Posterior cingulate gyrus (tissue), 11 donors: ENCODE results near the gene KCNE1.
A peak's percentile ranks its signal among the peaks of the same experiment; 100 is the strongest.
"Not testable (repeated sequence)": the region's sequence is repeated elsewhere in the genome, so short reads cannot be mapped to it uniquely, and the experiment has no call there.

ENCODE experiments used
- DNase-seq, 10 donors: peaks; one replicate each; pipeline versions ENCODE4 v3.0.0 to v3.0.0-alpha.2; 2020 to 2021; ENCODE audit warnings: mixed read lengths in 3 of 10
- intact Hi-C: fragments of 100-400 bp; cut with DNase I; formaldehyde crosslinking; loops from one replicate; pipeline ENCODE4 v1.15.1; 2023

KCNE1 gene

DNA sequence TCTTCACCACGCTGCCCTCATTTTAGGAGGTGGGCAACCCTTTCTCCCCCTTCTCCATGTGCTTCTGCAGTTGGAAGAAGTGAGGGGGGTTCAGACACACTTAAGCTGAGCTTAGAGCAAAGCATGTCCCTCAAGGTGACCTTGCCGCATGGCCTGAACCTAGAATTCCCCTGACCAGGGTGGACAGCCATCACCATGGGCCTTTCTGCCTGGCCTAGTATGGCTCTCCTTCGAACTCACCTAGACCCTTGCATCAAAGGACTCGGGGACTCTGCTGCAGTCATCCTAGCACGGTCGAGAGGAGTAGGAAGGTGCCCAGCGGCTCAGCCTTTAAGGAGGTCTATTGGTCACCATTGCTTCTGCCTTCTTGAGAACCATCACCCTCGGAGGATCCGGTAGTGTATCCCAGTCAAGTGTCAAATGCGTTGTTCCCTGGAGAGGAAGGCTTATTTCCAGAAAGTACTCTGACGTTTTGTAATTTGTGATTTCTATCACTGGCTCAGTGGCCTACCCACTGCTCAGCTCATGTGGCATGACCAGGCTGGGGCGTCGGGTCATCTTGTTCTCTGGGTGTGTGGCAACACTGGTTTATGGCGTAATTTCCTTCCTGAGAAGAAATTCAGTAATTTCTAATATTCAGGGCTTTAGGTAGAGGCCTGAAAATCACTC is at the start of gene KCNE1:
Gene KCNE1 (minus strand): TSS at position 424 of the 669 bp plus-strand sequence. CDS start 62,576 bp downstream, outside the sequence.
- DNase-seq = peak in 1 of 10 donors; percentile 61
- intact Hi-C loops = no loop called here

DNA sequence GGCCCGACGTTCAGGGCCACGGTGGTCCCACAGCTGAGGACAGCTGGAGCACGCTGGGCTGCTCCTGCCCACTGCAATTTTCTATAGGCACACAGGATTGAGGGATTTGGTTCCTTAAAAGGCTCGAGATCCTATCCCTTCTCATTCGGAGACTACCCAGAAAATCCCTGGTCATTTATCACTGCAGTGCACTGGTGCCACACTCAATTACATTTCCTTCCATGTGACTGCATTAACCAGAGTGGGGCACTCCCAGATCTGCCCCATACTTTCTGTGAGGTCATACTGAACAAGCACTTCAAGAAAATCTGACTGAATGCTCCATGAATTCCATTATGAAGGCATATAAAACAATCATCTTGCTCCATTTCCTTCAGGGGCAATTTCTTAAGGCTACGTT is 49.8 kb upstream of the KCNE1 start:
- no peak for DNase-seq
- intact Hi-C loops = no loop called here

DNA sequence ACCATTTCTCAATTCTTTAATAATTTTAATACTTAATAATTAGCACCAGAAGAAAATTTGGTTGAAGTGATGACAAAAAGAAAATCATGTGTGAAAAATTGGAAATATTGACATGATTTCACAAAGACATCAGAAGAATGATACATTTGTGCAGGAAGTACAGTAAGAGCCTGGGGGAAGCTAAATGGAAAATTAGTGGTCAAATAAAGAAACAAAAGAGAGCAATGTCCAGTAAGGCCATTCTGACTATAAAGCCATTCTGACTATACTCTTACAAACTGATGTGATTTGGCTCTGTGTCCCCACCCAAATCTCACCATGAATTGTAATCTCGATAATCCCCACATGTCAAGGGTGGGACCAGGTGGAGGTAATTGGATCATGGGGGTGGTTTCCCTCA is 48.6 kb upstream of the KCNE1 start:
- intact Hi-C loops = no loop called here
- no peak for DNase-seq

DNA sequence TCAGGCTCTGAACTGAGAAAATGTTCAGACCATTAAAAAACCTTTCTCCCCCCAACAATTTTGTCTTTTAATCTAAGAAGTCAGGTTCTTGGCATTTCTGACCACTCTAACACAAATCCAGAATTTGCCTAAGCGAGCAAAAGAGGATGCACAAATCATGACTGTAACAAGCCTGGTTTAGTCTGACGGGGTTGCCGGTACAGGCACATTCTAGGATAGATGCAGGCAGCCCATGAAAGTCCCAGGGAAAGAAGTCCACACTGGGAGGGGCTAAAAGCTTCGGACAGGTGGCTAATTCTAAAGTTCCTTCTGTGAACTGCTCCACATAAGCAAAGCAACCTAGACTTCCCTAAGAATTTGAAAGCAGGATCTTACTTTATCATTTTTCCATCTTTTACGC is 48.0 kb upstream of the KCNE1 start:
- no peak for DNase-seq
- intact Hi-C loops = no loop called here

DNA sequence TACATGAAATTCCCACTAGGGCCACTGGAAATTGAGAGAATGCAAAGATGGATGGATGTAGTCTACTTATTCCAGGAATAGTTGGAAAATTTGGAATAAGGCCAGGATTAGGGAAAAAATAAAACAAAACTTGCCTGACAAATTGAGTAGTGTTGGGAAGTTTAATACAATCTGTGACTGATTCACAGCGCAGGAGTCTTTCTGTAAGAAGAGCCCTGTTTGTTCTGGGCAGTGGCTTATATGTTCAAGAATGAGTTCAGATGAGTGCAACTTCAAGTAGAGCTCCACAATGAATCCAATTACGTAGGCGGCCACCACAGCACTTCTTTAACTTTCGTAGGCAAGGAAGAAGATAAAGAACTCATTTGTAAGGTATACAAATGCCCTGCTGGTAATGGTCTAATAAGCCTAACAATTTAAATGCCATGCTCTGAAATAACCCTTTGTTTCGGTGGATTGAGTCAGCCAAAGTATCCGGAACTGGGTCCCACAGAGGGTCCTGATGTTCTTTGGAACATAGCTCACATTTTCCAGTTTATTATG is 47.1 kb upstream of the KCNE1 start:
- intact Hi-C loops = no loop called here
- no peak for DNase-seq

DNA sequence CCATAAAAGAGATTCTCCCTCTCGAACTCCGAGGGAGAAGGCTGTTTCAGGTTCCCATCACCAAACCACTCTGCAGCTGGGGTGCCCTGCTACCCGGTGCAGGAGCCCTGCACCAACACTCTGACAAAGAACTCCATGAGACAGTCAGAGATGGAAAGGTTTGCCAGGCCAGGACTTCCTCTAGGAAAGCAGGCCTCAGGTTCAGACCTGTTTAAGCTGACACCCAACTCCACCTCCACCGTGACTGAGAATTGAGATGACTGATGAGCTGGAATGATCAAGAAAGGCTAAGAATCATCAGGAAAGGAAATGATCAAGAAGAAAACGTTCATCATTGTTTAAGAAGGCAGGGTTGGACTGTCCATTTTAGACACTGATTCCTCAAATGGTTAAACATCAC is 46.2 kb upstream of the KCNE1 start:
- intact Hi-C loops = no loop called here
- no peak for DNase-seq

DNA sequence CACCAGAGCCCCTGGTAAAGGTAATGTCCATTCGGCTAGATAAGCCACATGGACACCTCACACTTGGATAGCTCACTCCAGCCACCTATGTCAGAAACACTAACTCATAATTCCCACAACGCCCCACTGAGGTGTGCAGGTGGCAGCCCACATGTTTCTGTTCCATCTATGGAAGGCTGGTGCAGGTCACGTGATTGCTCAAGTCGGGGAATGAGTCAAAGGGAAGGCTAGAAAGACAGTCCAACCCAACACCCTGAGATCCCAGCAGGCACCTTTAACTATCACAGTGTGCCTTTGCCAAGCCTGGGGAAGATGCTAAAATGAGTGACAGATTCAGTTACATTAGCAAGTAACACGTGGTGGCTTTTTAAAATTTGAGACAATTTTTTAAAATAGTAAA is 45.3 kb upstream of the KCNE1 start:
- DNase-seq = no peak
- intact Hi-C loops = no loop called here

DNA sequence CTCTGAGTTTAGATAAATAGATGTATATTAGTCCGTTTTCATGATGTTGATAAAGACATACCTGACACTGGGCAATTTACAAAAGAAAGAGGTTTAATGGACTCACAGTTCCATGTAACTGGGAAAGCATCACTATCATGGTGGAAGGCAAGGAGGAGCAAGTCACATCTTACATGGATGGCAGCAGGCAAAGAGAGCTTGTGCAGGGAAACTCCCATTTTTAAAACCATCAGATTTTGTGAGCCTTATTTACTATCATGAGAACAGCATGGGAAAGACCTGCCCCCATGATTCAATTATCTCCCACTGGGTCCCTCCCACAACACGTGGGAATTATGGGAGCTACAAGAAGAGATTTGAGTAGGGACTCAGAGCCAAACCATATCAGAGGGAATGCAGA is 42.7 kb upstream of the KCNE1 start:
- intact Hi-C loops, DNase-seq: not testable (repeated sequence)

DNA sequence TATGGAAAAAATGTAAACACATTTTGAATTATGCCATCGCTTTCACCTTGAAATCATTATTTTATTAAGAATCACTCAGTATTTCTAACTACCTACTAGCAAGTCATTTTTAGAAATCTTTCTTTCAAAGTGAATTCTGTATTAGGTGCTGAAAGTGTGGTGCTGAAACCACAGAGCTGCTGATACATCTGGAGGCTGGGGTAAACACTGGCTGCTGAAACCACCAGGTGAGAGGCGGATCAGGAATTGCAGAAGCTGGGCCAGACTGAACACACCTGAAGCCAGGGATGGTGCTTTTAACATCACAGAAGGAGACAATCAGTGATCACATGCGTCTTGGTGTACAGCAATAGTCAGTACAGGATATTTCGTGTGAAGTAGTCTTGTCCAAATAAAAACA is 42.2 kb upstream of the KCNE1 start:
- intact Hi-C loops = no loop called here
- no peak for DNase-seq

DNA sequence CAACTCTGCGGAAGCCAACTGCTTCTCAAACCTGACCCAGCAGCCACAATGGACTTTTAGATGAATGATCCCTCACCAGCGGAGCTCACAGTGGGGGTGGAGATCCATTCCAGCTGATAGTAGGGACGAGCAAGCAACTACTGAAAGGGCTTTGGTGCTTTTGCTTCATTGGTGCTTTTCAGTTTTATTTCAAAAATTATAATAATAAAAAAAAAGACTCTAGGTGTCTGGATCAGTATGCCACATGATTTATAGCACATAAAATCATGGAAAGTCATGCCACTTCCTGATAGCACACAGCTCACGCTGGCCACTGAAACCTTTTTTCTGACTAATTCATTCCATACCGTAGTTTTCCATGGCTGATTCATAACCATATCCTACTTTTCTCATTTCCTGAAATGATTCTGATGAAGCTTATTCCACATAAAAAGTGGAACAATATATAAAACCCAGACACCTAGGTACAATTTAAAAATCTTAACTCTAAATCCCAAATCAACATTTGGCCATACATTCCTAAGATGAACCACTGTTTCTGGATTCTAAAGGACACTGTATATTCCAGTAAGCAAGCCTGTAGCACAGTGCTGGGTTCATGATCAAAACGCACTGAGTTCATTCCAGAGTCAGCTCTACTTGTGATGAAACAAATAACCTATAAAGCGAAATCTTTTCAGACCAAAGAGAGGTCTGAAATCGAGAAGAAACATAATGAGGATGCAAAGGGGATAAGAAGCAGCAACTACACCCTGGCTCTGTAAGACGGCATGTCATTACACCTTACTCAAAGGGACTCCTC is 41.3 kb upstream of the KCNE1 start:
- no peak for DNase-seq
- intact Hi-C loops = no loop called here

DNA sequence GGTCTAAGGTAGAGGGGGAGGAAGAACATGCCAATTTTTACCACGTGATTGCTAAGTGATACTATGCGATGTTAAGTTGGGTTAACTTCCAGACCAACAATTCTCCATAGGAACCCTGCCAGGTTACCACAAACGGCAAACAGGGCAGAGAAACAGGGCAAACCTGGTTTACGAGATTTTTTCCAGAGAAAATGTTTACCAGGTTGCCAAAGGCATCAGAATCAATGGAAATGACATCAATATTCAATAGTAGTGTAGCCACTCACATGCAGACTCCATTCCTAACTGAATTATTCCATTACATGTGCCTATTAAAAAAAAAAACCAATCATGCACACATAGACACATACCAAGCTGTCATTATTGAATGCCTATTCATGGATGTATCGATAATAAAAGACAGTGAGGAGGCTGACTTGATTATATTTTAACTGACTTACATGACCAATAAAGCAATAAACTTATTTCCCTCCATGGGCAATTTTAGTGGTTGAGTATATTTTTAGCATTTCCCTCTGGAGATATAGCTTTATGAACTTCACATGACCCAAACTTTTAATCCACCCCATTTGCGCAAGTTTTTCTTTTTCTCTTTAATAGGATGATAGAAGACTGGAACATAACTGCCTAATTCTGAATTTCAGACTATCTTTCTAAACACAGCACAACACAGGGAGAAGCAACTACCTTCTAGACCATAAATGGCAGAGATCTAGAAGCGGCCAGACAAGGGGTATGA is 40.5 kb upstream of the KCNE1 start:
- no peak for DNase-seq

DNA sequence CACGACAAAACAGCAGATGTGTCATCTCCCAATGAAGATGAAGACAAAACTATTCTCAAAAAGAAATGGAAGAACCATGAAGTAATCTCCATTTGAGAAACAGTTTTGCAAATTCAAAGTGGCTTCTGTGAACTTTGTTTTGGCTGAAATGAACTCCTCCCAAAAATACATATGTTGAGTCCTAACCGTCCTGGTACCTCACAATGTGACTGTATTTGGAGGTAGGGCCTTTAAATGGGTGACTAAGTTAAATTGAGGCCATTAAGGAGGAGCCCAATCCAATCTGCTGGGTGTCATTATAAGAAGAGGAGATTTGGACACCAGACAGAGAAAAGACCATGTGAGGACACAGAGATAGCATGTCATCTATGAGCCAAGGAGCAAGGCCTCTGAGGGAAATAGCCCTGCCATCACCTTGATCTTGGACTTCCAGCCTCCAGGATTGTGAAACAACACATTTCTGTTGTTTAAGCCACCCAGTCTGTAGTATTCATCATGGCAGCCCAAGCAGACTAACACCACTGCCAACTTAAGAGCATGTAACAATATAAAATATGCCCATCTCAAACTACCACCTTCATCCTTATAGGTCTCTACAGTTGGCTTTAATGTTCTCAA is 38.3 kb upstream of the KCNE1 start:
- no peak for DNase-seq
- intact Hi-C loops = no loop called here

More for the DNA sequence above, 40.5 kb upstream of the KCNE1 start:
- intact Hi-C loops = no loop called here

DNA sequence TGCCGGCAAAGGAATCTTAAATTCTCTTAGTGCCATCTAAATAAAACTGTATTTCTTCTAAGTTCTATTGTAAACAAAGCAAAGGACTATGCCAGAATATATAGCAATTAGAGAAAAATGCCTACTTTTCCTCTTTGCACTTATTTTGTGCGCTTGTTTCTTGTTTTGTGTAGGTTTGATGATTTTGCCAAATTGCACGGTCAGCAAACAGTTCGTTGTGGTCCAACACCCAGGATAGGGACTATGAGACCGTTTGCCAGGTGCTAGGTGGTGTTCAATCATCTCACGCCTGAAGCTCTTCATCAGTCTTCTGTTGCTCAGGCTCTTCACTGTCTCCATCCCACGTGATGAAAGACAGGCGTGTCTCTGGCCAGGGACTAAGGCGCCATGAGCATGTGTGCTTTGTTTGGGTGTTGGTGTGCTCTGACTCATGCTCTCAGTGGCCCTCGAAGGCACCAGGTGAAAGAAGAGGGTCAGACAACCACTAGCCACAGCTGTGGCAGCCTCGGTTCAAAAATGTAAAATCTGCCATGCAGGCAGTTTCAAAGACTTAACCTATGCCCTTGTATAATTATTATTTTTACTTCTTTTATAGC is 36.9 kb upstream of the KCNE1 start:
- DNase-seq = no peak
- intact Hi-C loops = no loop called here

DNA sequence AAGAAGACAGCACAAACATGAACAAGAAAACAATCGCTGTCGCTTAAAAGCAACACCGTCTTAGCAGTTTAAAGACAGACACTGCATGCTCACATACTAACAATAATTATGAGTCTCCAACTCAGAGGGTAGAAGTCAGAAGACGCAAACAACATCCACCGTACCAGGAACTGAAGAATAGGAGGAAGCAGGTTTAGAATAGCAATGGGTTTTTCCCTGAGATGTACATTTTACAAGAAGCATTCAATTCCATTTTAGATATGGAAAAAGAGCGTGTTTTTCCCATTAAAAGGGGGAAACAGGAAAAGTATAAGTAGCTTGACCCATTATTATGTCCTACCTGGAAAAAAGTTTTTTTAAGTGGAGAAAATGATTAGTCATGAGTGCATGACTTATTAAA is 34.5 kb upstream of the KCNE1 start:
- intact Hi-C loops = no loop called here
- no peak for DNase-seq

DNA sequence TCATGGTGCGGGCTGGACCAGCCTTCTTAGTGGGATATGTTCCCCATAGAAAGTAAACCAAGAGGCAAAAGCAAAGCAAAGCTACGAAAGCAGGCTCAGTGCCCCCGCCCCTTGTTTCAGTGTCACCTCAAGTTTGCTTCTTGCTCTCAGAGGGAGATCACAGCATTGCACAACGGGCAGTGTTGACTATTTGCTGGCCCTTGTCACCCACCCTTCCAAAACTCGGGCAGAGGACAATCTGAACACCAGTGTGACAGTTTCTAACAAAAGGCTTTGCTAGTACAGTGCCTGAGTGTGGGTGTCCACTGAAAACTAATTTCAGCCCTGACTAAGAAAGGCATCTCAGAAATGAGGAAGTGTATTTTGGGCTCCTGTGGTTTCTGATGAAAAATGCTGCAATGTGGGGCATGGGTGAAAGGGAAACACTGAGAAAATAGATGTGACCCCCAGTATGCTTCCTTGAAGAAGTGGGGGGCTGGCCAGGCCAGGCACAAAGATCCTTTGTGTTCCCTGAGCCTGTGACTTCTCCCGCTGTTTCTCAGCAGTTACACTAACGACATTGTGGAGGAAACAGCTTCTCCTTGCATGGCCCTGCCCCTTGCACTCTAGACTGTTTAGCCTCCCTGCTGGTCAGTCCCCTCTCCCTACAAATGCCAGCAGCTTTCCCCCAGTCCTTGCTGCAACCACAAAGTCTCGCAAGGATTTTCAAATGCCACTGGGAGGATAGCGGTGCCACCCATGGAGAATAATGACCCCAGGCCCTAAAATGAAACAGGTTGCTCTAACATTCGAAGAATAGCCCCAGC is 33.3 kb upstream of the KCNE1 start:
- intact Hi-C loops = no loop called here
- DNase-seq = peak in 5 of 10 donors; percentile 23 to 90 (median 43)

DNA sequence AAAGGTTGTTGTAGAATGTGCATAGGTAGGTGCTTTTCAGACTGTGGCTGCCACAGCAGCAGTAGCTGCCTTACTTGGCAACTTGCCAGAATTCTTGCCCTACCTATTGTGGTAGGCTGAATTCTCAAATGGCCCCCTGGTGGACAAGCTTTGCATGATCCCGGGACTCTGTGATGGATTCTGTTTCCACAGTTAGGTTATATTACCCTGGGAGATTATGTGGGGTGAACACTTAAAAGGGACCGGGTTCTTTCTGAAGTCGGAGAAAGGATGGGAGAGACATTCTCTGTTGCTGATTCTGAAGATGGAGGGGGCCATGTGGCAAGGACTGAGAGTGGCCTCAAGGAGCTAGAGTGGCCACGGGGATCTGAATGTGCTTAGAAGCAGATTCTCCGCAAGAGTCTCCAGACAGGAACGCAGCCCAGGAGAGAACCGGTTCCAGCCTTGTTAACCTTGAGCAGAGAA is 32.1 kb upstream of the KCNE1 start:
- intact Hi-C loops = no loop called here
- peak in 1 of 10 donors; percentile 13 for DNase-seq

DNA sequence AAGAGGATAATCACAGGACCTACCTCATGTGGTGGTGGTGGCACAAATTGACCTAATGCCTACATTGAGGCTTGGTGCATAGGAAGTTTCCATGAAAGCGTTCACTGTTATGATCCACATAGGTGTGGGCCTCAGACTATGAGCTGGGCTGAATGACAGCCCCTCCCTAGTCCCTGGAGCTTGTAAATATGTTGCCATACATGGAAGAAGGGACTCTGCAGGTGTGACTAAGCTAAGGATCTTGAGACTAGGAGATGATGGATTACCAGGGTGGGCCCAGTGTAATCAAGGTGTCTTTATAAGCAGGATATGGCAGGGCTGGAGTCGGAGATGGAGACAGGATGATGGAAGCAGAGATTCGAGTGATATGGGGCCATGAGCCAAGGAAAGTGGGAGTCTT is 31.0 kb upstream of the KCNE1 start:
- intact Hi-C loops = no loop called here

DNA sequence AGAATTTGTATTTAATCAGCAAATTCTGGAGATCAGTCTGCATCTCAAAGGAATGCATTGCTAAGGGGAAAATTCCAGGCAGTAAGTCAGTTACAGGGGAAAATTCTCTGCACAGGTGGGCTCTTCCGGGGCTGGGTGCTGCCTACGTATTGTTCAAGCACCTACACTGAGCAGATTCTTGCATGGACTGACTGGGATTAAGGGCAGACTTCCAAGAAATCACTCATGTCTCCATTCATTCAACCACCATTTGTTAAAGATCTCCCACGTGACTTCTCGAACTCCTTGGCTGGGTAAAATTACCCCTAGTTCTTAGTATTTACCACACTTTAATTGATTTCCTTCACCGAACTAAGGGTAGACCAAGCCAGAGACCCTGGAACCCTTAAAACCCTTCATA is 28.2 kb upstream of the KCNE1 start:
- intact Hi-C loops = no loop called here
- no peak for DNase-seq

More for the DNA sequence above, 31.0 kb upstream of the KCNE1 start:
- no peak for DNase-seq

DNA sequence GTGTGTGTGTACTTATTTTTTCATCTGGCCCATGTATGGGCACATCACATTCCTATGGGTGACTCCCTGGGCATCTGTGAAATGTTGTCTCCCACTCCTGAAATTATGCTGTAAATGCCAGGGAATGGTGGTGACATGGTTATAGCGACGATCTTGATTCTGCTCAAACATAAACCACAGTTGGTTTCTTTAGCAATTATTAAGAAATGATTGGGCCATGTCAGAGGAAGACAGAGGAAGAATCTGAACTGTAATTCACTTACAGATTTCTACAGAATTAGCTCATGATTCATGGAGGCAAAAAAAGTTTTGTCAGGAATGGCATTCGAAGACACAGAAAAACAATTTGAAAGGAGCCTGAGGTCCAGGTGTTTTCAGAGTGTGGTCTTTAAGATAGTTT is 25.8 kb upstream of the KCNE1 start:
- no peak for DNase-seq
- intact Hi-C loops = no loop called here
